H1 (cell line): ENCODE measurements around the gene CA10. TPM values are rescaled to one million over a fixed set of nuclear protein-coding genes. Genes with fewer than 3 reads are reported as not detected.

Experiments used
- BRCA1 ChIP-seq: IDR thresholded peaks from 2 replicates; pipeline ENCODE4 v1.6.1; 2012; ENCODE audit warnings: low read depth, low read length, improper control_type of control experiment
- CHD7 ChIP-seq: fragments of 300-600 bp; sonication (generic); IDR thresholded peaks from 2 replicates; pipeline ENCODE4 v1.7.1; 2012; ENCODE audit warnings: low read length, moderate library complexity, mild to moderate bottlenecking, inconsistent platforms; ENCODE audit not compliant: insufficient replicate concordance
- EGR1 ChIP-seq: IDR thresholded peaks from 2 replicates; pipeline ENCODE4 v1.6.1; 2011; ENCODE audit warnings: low read depth, low read length, borderline replicate concordance
- JUND ChIP-seq: IDR thresholded peaks from 2 replicates; pipeline ENCODE4 v1.6.1; 2011; ENCODE audit warnings: mild to moderate bottlenecking, improper control_type of control experiment, low read length
- KDM4A ChIP-seq: IDR thresholded peaks from one replicate; pipeline ENCODE4 v1.7.1; 2012; ENCODE audit warnings: low read depth, mild to moderate bottlenecking, moderate library complexity, low read length, inconsistent platforms; ENCODE audit not compliant: severe bottlenecking
- KDM5A ChIP-seq: fragments of 200-600 bp; IDR thresholded peaks from 2 replicates; pipeline ENCODE4 v1.7.1; 2012; ENCODE audit warnings: mild to moderate bottlenecking, low read length, inconsistent platforms, mixed read lengths
- RBBP5 ChIP-seq: IDR thresholded peaks from 2 replicates; pipeline ENCODE4 v1.7.1; 2012; ENCODE audit warnings: low read depth, mild to moderate bottlenecking, inconsistent platforms, low read length, moderate library complexity, borderline replicate concordance
- SIN3A ChIP-seq, 2 experiments: IDR thresholded peaks in 1 of 2; conservative IDR thresholded peaks in 1 of 2; 2 replicates each; pipeline ENCODE4 v1.6.1; 2011 to 2012; ENCODE audit warnings: low read length in 2 of 2, improper control_type of control experiment in 1 of 2, low read depth in 1 of 2, mild to moderate bottlenecking in 1 of 2
- SRF ChIP-seq: IDR thresholded peaks from 2 replicates; pipeline ENCODE4 v1.6.1; 2011; ENCODE audit warnings: mild to moderate bottlenecking, low read depth, low read length, moderate library complexity
- TCF12 ChIP-seq: IDR thresholded peaks from 2 replicates; pipeline ENCODE4 v1.6.1; 2011; ENCODE audit warnings: low read depth, mild to moderate bottlenecking, low read length
- polyA plus RNA-seq, 7 experiments: library from polyadenylated mRNA; depleted of rRNA in 3 of 7; stranded (reverse) in 5 of 7; unstranded in 2 of 7; fragments of >200 nt in 5 of 7; fragments of 200-250 nt in 2 of 7; gene quantifications; 1 replicate in 5 of 7; 2 replicates in 1 of 7; 4 replicates in 1 of 7; pipeline versions ENCODE4 v1.2.1 to v1.2.3, GENCODE V29; 2011 to 2013; ENCODE audit warnings: missing spikeins in 2 of 7, mixed read lengths in 2 of 7
- total RNA-seq: library from RNA; stranded (reverse); fragmentation: NEBNext Ultra II Directional; extraction: Animal tissue kit (Norgen Biotek cat#: 25700); gene quantifications from 2 replicates; pipeline ENCODE4 v1.2.1, GENCODE V29; 2021
- TF ChIP-seq, protein P1 (sequence below): IDR thresholded peaks from 2 replicates; pipeline ENCODE4 v1.6.1; 2011; ENCODE audit warnings: low read depth, mild to moderate bottlenecking, low read length; ENCODE audit not compliant: insufficient read depth

Gene CA10
- total and polyA plus RNA-seq, 2 of the 8 experiments (the other 6 are each of a cell fraction or from before 2014, with no cell fraction given), result 0.60 to 0.63 TPM

DNA sequence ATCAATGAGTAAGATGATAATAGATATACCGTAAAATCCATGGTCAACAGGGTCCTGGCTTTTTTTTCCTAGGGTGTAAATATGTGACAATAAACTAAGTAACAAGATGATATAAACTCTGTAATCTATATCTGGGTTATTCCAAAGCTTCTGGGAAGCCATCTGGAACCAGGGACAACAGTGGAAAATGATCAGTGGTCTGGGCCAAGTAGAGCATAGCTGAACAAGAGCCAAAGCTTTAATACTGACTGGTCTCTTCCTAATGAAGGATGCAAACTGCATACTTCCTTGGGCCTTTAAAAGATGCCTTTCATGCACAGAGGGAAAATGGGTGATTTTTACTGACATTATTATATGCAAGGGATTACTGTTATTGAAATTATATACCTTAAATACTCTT is 8.9 kb downstream of the CA10 start (continued):
- no peak for TF ChIP-seq CHD7
- no peak for TF ChIP-seq KDM4A
- TF ChIP-seq, protein P1, sequence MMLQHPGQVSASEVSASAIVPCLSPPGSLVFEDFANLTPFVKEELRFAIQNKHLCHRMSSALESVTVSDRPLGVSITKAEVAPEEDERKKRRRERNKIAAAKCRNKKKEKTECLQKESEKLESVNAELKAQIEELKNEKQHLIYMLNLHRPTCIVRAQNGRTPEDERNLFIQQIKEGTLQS, result no peak
- no peak for TF ChIP-seq JUND
- TF ChIP-seq RBBP5, result no peak
- no peak for TF ChIP-seq EGR1
- no peak for TF ChIP-seq TCF12
- no peak for TF ChIP-seq BRCA1
- no peak for TF ChIP-seq KDM5A
- no peak for TF ChIP-seq SRF
- no peak for TF ChIP-seq SIN3A (conservative IDR thresholded peaks at IDR 0.05 in 1 of 2, IDR thresholded peaks at IDR 0.05 in 1 of 2; ENCODE audit: low read depth in 1 of 2, low read length in 2 of 2)
